Central memory CD8-positive, alpha-beta T cell (primary cell): ENCODE measurements around the gene DCUN1D3.
"Not testable (repeated sequence)": the region's sequence is repeated elsewhere in the genome, so short reads cannot be mapped to it uniquely, and the experiment has no call there.

Source experiments
- ATAC-seq: fragments of 150-1000 bp; cut with Tn5 transposase; replicated peaks from 2 replicates; pipeline ENCODE4 v1.10.0; 2022; ENCODE audit warnings: mild to moderate bottlenecking, moderate FRiP score, moderate number of reproducible peaks; ENCODE audit not compliant: poor library complexity, severe bottlenecking; ENCODE audit errors: extremely low read depth
- DNase-seq, 2 donors: peaks; one replicate each; pipeline ENCODE4 v3.0.0; 2021; ENCODE audit warnings: low spot score in 2 of 2
- H3K27ac Mint-ChIP-seq: one replicate; pipeline ENCODE4 v1.8.0; 2022; ENCODE audit warnings: low read depth, mild to moderate bottlenecking, moderate library complexity, mixed read lengths
- H3K27me3 Mint-ChIP-seq: one replicate; pipeline ENCODE4 v1.8.0; 2022; ENCODE audit warnings: mixed read lengths
- H3K36me3 Mint-ChIP-seq: one replicate; pipeline ENCODE4 v1.8.0; 2022; ENCODE audit warnings: mild to moderate bottlenecking, moderate library complexity, mixed read lengths; ENCODE audit not compliant: insufficient read depth
- H3K4me1 Mint-ChIP-seq: one replicate; pipeline ENCODE4 v1.8.0; 2022; ENCODE audit warnings: mixed read lengths
- H3K4me3 Mint-ChIP-seq: one replicate; pipeline ENCODE4 v1.8.0; 2022; ENCODE audit warnings: mild to moderate bottlenecking, moderate library complexity, mixed read lengths
- H3K9me3 Mint-ChIP-seq: one replicate; pipeline ENCODE4 v1.8.0; 2022; ENCODE audit warnings: mixed read lengths

Gene DCUN1D3, protein sequence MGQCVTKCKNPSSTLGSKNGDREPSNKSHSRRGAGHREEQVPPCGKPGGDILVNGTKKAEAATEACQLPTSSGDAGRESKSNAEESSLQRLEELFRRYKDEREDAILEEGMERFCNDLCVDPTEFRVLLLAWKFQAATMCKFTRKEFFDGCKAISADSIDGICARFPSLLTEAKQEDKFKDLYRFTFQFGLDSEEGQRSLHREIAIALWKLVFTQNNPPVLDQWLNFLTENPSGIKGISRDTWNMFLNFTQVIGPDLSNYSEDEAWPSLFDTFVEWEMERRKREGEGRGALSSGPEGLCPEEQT

DNA sequence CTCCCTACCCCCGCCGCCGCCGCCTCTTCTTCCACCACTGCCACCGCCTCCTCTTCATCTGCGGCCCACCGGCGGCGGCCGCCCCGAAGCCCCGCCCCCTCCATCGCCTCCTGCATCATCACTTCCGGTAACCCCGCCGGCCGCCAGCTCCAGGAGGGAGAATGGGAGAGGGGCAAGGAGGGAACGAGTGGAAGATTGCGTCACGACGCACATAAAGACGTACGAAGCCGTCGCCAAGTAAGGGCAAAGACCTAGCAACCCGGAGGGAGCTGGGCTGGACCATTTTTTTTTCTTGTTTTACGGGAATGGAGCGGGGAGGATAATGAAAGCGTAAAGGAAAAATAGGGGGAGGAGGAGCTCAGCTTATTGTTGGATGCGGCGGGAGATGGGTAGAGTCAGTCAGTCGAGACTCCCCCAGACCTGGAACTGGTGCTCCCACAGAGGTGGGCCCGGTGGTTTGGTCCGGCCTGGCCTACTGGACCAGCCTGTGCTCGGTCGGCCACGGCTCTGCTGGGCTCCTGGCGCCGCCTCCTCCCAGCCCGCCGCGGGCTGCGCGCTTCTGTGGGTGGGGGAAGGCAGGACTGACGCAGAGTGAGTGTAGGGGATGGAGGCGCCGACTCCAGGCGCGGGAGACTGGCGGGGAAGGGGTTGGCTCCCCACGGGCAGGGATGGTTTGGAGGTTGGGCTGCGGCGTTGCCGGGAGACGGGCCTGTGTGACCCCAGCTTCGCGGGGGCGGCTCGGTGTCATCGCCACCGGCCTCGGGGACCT, at the start of gene DCUN1D3, which contains the start of gene LYRM1:
Gene DCUN1D3 (minus strand): TSS at position 60 of the 769 bp plus-strand sequence. CDS start 37,820 bp downstream, outside the sequence.
Gene LYRM1 (plus strand): TSS at position 473 of the 769 bp plus-strand sequence. CDS start 14,785 bp downstream, outside the sequence.
- Mint-ChIP-seq H3K27ac (peak within 1 kb of the TSS; percentile 99), H3K4me1 (peaks cover 69% of the 10 kb centered on the region), H3K4me3 (peak within 1 kb of the TSS; percentile 91), H3K9me3 (no peaks in the 10 kb centered on the region), H3K36me3 (peaks cover 26% of the 10 kb centered on the region), H3K27me3 (no peaks in the 10 kb centered on the region)
- ATAC-seq (peak; percentile 74), DNase-seq (peak; percentile 63 to 69)

DNA sequence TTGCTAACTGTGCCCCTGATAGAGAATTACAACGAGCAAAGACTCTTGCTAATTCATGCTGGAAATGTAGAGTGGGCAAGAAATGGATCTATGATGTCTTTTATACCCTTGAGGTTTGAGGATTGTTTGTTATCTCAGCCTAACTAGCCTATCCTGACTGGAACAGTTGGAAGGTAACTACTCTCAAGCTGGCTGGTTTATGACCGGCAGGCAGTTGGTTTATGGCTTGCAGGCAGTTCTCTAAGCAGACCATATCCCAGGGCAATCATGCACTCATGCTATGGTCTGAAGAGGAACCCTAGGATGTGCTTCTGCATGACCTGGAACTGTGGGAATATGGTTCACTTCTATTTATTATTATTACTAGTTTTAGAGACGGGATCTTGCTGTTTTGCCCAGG, 49.5 kb upstream of the DCUN1D3 start:
- Mint-ChIP-seq H3K9me3 (no peaks in the 10 kb centered on the region), H3K27ac (no peak overlapping the region), H3K4me3 (no peak overlapping the region), H3K27me3 (peaks cover 7% of the 10 kb centered on the region), H3K4me1 (no peaks in the 10 kb centered on the region), H3K36me3 (peaks cover 2% of the 10 kb centered on the region)
- DNase-seq (no peak), ATAC-seq (no peak)

DNA sequence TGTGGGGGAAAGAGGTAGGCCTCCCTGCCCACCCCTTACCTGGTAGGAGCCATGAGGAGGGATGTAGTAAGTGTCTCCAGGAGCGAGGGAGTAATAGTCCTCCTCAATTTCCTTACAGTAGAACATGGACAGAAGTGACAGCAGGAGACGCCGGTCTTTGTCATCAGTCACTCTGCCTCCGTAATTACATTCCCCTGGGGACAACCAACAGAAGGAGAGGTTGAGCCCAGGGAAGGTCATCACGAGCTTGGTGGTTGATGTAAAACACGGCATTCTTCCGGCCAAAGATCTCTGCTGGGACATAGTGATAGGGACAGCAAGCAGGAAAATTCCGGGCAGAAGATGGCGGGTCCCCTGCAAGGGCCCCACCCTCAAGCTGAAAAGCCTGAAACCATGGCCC, 48.3 kb upstream of the DCUN1D3 start:
- Mint-ChIP-seq H3K9me3 (no peaks in the 10 kb centered on the region), H3K36me3 (peaks cover 2% of the 10 kb centered on the region), H3K27me3 (peaks cover 7% of the 10 kb centered on the region), H3K4me1 (no peaks in the 10 kb centered on the region), H3K27ac (no peak overlapping the region), H3K4me3 (no peak overlapping the region)
- DNase-seq (no peak), ATAC-seq (no peak)

DNA sequence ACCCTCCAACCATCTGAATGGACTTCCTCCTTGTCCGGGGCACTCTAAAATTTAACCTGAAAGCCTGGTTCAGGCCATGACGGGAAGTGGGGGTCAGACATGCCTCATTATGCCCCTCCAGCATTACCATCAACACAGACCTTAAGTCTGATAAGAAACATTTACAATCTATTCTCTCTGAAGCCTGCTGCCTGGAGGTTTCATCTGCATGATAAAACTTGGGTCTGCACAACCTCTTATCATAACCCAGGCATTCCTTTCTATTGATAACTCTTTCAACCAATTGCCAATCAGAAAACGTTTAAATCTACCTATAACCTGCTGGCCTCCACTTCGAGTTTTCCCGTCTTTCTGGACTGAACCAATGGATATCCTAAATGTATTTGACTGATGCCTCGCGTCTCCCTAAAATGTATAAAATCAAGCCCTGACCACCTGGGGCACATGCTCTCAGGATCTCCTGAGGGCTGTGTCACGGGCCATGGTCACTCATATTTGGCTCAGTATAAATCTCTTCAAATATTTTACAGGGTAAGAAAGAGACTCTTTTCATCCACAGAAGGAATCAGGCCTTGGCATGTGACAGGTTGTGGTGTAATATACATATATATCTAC, 46.0 kb upstream of the DCUN1D3 start:
- no peak for DNase-seq
- H3K9me3 Mint-ChIP-seq, result no peaks in the 10 kb centered on the region
- no peak overlapping the region for H3K27ac Mint-ChIP-seq
- H3K27me3 Mint-ChIP-seq, result no peaks in the 10 kb centered on the region
- ATAC-seq, result no peak
- H3K4me1 Mint-ChIP-seq, result peaks cover 5% of the 10 kb centered on the region
- no peak overlapping the region for H3K4me3 Mint-ChIP-seq
- peaks cover 2% of the 10 kb centered on the region for H3K36me3 Mint-ChIP-seq

DNA sequence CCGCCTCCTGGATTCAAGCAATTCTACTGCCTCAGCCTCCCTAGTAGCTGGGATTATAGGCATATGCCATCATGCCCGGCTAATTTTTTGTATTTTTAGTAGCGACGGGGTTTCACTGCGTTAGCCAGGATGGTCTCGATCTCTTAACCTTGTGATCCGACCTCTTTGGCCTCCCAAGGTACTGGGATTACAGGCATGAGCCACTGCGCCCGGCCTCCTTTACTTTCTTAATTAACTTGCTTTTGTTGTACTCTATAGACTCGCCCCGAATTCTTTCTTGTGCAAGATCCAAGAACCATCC, 45.4 kb upstream of the DCUN1D3 start:
- H3K4me1 Mint-ChIP-seq, DNase-seq: not testable (repeated sequence)

DNA sequence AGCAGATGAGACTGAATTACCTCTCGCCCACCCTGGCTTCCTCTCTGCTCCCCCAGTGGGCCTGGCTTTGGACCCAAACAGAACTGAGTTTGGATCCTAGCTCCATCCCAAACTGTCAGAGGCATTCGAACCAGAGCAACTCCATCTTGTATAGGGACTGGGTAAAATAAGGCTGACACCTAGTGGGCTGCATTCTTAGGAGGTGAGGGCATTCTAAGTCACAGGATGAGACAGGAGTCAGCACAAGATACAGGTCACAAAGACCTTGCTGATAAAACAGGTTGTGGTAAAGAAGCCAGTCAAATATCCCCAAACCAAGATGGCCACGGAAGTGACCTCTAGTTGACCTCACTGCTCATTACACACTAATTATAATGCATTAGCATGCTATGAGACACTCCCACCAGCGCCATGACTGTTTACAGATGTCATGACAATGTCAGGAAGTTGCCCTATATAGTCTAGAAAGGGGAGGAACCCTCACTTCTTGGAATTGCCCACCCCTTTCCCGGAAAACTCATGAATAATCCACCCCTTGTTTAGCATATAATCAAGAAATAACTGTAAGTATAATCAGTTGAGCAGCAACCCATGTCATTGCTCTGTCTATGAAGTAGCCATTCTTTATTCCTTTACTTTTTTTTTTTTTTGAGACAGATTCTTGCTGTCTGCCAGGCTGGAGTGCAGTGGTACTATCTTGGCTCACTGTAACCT, 44.9 kb upstream of the DCUN1D3 start:
- Mint-ChIP-seq H3K27me3 (no peaks in the 10 kb centered on the region), H3K4me1 (peaks cover 7% of the 10 kb centered on the region), H3K4me3 (no peak overlapping the region), H3K9me3 (no peaks in the 10 kb centered on the region), H3K27ac (no peak overlapping the region), H3K36me3 (peaks cover 2% of the 10 kb centered on the region)
- ATAC-seq, result peak; percentile 52
- peak in 1 of 2 donors; percentile 12 for DNase-seq

More for the DNA sequence above, 45.4 kb upstream of the DCUN1D3 start:
- not testable (repeated sequence) for H3K4me3 Mint-ChIP-seq, H3K27me3 Mint-ChIP-seq, ATAC-seq, H3K36me3 Mint-ChIP-seq, H3K9me3 Mint-ChIP-seq, H3K27ac Mint-ChIP-seq

DNA sequence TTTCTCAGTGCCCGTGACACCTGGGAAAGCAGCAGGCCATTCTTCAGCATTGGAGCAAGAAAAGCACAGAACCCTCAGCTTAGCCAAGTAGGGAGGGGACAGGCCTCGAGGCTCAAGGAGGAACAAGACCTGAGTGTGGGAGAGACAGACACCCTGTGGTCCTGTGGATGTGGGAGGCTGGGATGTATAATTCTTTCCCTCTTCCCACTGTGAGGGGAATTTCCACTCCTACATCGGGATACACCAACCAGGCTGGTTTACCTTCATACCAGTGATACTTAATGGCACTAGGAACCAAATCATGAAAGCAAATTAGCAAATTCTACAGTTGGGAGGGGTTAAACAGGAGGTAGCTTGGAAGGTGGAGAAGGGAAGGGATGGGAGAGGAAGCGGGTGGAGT, 42.1 kb upstream of the DCUN1D3 start:
- no peak for ATAC-seq
- H3K36me3 Mint-ChIP-seq, result peaks cover 2% of the 10 kb centered on the region
- DNase-seq, result no peak
- H3K27me3 Mint-ChIP-seq, result no peaks in the 10 kb centered on the region
- H3K9me3 Mint-ChIP-seq, result no peaks in the 10 kb centered on the region
- H3K27ac Mint-ChIP-seq, result no peak overlapping the region
- H3K4me3 Mint-ChIP-seq, result no peak overlapping the region
- peaks cover 7% of the 10 kb centered on the region for H3K4me1 Mint-ChIP-seq

DNA sequence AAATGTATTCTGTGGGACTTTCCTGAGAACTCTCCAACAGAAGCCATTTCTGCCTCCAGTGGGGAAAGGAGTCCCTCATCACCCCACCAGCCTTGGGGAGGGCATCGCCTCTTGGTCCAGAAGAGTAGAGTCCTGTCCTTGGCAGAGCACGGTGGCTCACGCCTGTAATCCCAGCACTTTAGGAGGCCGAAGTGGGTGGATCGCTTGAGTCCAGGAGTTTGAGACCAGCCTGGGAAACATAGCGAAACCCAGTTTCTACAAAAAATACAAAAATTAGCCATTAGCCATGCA, 41.4 kb upstream of the DCUN1D3 start:
- no peak for DNase-seq
- Mint-ChIP-seq H3K27me3 (no peaks in the 10 kb centered on the region), H3K4me1 (peaks cover 7% of the 10 kb centered on the region), H3K9me3 (no peaks in the 10 kb centered on the region), H3K36me3 (peaks cover 2% of the 10 kb centered on the region), H3K4me3 (no peak overlapping the region), H3K27ac (no peak overlapping the region)
- ATAC-seq, result no peak

DNA sequence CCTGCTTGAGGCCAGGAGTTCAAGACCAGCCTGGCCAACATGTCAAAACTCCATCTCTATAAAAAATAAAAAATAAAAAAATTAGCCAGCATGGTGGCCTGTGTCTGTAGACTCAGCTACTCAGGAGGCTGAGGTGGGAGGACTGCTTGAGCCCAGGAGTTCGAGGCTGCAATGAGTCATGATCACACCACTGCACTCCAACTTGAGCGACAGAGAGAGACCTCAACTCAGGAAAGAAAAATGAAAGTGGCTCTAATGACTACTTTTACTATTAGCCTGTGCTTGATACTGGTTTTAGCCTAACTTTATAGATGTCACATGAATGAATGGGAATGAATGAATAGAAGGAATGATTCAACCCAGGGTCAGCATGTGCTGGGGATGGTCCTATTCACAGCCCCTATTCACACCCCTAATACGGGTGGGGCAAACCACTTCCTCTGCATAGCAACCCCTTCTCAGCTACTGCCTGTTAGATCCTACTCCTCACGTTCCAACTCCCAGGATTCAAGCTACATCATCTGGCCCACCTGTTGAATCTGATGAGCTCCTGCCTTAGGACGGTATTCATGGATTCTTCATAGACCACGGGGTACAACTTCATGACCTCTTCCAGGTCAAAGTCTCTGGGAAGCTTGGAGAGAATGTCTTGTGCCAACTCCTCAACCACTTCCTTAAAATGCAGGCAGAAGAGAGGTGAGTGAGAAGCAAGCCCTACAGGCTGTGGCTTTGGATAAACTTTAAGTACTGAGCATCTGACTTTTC, 40.9 kb upstream of the DCUN1D3 start:
- H3K4me1 Mint-ChIP-seq, result peaks cover 7% of the 10 kb centered on the region

DNA sequence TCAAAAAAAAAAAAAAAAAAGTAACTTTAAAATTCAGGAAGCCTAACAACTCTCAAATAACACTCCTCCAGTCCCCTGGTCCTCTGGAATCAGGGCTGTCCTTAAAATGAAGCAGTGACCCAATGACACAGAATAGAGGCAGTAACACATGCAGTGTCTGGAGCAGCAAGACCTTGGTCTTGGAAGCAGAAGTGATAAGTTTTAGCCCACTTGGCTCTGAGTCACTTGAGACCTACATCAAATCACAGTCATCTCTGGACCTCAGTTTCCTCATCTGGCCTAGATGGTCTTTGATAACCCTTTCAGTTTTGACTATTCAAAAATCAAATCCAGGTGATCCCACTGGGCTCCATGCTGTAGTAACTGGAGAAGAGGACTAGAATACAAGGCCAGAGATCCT, 39.5 kb upstream of the DCUN1D3 start:
- no peak overlapping the region for H3K27ac Mint-ChIP-seq
- H3K4me1 Mint-ChIP-seq, result peaks cover 7% of the 10 kb centered on the region
- DNase-seq (no peak), ATAC-seq (no peak)
- H3K36me3 Mint-ChIP-seq, result no peaks in the 10 kb centered on the region
- no peaks in the 10 kb centered on the region for H3K27me3 Mint-ChIP-seq
- H3K4me3 Mint-ChIP-seq, result no peak overlapping the region
- H3K9me3 Mint-ChIP-seq, result no peaks in the 10 kb centered on the region

More for the DNA sequence above, 40.9 kb upstream of the DCUN1D3 start:
- H3K27me3 Mint-ChIP-seq, result no peaks in the 10 kb centered on the region
- ATAC-seq (no peak), DNase-seq (no peak)
- peaks cover 2% of the 10 kb centered on the region for H3K36me3 Mint-ChIP-seq
- H3K4me3 Mint-ChIP-seq, result no peak overlapping the region
- H3K27ac Mint-ChIP-seq, result no peak overlapping the region
- H3K9me3 Mint-ChIP-seq, result no peaks in the 10 kb centered on the region

DNA sequence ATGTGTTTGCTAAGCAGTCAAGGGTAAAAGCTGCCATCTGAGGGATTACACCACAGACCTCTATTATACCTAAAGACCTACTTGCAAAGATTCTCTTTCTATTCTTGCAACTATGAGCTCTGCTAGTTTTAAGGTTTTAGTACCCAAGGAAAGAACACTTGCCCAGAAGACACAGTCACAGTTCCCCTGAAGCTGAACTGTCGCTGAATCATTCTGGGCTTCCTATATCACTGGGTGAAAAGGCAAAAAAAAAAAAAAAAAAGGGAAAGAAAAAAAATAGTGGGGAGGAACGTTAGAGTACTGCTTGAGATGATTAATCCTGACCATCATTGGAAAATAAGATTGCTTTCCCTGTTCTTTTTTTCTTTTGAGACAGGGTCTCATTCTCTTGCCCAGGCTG, 38.3 kb upstream of the DCUN1D3 start:
- H3K4me3 Mint-ChIP-seq, result no peak overlapping the region
- ATAC-seq (no peak), DNase-seq (no peak)

DNA sequence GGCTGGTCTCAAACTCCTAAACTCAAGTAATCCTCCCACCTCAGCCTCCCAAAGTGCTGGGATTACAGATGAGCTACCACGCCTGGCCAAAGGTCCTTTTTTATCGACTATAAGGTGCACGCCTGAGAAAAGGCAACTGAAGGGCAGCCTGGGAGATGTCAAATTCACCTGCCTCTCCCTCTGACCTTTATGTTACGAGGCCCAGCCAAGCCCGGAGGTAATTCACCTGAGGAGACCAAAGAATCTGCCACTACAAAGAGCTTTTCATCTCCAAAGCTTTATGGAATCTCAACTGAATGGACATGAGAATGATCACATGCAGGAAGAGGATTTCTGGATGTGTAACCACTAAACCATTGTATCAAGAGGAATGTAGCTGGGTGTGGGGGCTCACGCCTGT, 37.6 kb upstream of the DCUN1D3 start:
- Mint-ChIP-seq H3K4me3 (no peak overlapping the region), H3K27ac (no peak overlapping the region), H3K27me3 (no peaks in the 10 kb centered on the region), H3K36me3 (no peaks in the 10 kb centered on the region), H3K4me1 (peaks cover 7% of the 10 kb centered on the region), H3K9me3 (no peaks in the 10 kb centered on the region)
- no peak for DNase-seq
- no peak for ATAC-seq

More for the DNA sequence above, 38.3 kb upstream of the DCUN1D3 start:
- Mint-ChIP-seq H3K27me3 (no peaks in the 10 kb centered on the region), H3K27ac (no peak overlapping the region), H3K4me1 (peaks cover 7% of the 10 kb centered on the region), H3K36me3 (no peaks in the 10 kb centered on the region), H3K9me3 (no peaks in the 10 kb centered on the region)
